MG63 (cell line): ENCODE results near the gene RUNX2. TPM values are rescaled to one million over a fixed set of nuclear protein-coding genes. Genes with fewer than 3 reads are reported as not detected.
"Not testable (repeated sequence)": the region's sequence is repeated elsewhere in the genome, so short reads cannot be mapped to it uniquely, and the experiment has no call there.

ENCODE experiments used
- DNase-seq: peaks from one replicate; pipeline ENCODE4 v3.0.0-alpha.2; 2020
- H3K27me3 ChIP-seq: fragments of 250-450 bp; sonication (Bioruptor Pico); 2 replicates; pipeline ENCODE4 v1.5.1; 2020; ENCODE audit warnings: mild to moderate bottlenecking, moderate library complexity
- H3K36me3 ChIP-seq: fragments of 250-450 bp; sonication (Bioruptor Pico); 2 replicates; pipeline ENCODE4 v1.5.1; 2020; ENCODE audit warnings: mild to moderate bottlenecking, moderate library complexity
- H3K4me3 ChIP-seq: fragments of 250-450 bp; sonication (Bioruptor Pico); 2 replicates; pipeline ENCODE4 v1.5.1; 2020; ENCODE audit warnings: mild to moderate bottlenecking, moderate library complexity
- H3K9me3 ChIP-seq: fragments of 250-450 bp; sonication (Bioruptor Pico); 2 replicates; pipeline ENCODE4 v1.5.1; 2020; ENCODE audit warnings: mild to moderate bottlenecking, moderate library complexity
- total RNA-seq: library from RNA; depleted of rRNA; stranded (reverse); fragments of >200 nt; shearing (Covaris generic); gene quantifications from 2 replicates; pipeline ENCODE4 v1.2.3, GENCODE V29; 2014; ENCODE audit warnings: low replicate concordance

RUNX2 gene
- total RNA-seq, 1 experiment from 2014 or later = 0.13 TPM

DNA sequence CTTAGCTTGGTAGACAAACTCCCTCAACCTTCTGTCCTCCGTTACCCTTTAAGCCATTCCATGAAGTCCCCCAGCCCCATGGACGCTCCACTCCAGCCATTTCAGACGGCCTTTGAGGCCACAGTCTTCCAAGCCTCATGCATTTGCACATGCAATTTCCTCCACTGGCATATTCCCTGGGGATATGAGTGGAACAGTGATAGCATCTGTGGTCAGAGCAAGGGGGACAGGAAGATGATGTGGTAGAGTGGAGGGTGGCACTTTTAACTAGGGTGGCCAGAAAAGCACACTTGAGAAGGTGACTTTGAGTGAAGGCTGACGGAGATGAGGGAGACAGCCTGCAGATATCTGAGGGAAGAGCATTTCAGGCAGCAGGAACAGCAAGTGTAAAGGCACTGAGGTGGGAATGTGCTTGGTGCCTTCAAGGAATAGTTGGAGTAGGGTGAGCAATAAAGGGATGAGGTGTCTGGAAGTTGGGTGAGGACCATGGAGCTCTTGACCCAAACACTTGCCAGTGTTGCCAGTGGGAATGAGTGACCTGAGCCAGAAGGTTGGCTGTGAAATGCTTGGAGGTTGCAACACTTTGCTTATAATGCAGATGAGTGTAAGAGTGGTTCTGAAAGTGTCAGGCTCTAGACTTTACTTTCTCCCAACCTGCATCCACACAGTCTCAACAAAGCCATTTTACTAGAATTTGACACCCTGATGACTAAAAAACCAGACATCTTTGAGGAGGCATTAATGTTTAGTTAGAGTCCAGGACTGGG, 325.2 kb downstream of the RUNX2 start:
- peak; percentile 37 for DNase-seq
- Histone ChIP-seq H3K36me3 (no peaks in the 10 kb centered on the region), H3K9me3 (no peaks in the 10 kb centered on the region), H3K27me3 (no peaks in the 10 kb centered on the region), H3K4me3 (no peak overlapping the region)

DNA sequence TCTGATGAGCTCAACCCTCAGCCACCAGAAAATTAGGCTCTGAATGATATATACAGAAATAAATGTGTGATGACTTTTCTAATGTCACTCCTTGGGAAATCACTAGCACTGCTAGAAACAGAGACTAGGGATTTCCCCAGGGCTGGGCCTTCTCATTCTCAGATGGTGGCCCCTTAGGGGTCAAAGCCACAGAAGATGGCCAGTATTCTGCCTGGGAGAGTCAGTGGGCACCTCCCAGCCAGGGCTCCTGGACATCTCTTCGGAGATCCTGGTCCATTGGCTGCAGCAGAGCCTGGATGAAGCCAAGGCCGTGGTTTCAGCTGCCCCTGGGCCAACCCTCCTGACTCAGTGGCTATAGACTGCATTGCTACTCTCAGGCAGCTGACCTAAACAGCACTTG, 326.5 kb downstream of the RUNX2 start:
- Histone ChIP-seq H3K27me3 (no peaks in the 10 kb centered on the region), H3K36me3 (no peaks in the 10 kb centered on the region), H3K9me3 (no peaks in the 10 kb centered on the region), H3K4me3 (no peak overlapping the region)
- DNase-seq = peak; percentile 35

DNA sequence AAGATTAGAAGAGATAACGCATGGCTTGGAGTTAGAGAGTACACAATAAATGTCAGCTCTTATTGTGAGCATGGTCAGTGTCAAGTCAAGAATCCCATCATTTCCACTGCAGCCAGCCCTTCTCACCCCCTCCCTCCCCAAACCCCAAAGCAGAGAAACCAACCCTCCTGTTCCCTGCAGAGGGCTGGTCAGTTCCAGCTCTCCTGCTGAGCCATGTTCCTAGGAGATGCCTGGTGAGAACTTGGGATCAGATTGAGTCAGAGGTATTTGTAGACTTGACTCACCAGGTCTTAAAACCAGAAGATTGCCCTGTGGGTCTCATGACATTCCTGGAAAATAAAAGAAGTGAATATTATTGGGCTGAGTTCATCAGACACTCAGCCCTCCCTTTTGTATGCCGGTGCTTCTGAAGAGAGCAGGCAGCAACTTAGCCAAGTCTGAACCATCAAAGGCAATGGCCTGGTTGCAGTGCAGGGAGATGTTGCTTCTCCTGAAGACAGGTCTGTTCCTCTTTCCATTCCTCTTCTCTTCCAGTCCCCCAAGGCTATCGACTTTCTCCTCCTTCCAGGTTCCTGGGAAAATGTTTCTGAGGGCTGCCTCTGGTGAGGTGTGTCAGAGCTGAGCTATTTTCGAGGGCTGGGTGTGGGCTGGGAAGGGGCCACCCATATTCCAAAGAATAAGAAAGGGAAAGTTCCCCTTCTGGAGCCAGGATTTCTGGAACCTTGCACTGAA, 327.8 kb downstream of the RUNX2 start:
- no peaks in the 10 kb centered on the region for H3K36me3 ChIP-seq
- H3K9me3 ChIP-seq = no peaks in the 10 kb centered on the region
- DNase-seq = peak; percentile 89
- no peaks in the 10 kb centered on the region for H3K27me3 ChIP-seq
- H3K4me3 ChIP-seq = no peak overlapping the region

DNA sequence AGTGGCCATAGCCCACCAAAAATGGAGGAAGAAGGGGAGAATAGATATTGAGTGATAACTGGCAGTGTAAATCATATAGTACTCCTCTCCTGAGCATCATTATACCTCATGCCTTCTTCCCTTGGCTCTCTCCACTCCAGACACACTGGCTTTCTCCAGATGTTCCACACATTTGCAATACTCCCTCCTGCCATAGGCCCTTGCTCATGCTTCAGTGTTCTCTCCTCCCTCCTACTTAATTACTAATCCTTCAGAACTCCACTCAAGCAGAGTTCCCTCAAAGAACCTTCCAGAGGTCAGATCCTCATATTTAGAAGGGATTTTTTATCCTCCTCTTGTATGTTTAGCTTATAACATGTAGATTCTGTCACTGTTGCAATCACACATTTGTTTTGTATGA, 329.1 kb downstream of the RUNX2 start:
- no peaks in the 10 kb centered on the region for H3K36me3 ChIP-seq
- no peak for DNase-seq
- no peak overlapping the region for H3K4me3 ChIP-seq
- H3K27me3 ChIP-seq = no peaks in the 10 kb centered on the region
- H3K9me3 ChIP-seq = no peaks in the 10 kb centered on the region

DNA sequence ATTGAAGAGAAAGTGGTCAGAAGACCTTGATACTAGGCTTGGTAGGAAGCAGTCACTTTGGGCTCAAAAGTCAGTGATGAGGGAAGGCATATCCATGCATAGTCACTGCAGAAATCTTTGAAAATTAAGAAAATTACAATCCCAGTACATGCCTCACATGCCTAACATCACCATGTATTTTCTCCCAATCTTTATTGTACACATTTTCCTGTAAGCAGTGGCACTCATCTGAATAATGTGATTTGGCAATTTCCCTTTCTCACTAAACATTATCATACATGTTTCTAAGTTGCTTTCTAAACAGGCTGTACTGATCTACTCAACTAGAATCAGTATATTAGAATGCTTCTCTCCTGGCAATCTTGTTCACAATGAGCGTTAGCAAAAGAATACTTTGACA, 330.3 kb downstream of the RUNX2 start:
- H3K4me3 ChIP-seq = no peak overlapping the region
- DNase-seq = no peak
- no peaks in the 10 kb centered on the region for H3K9me3 ChIP-seq
- no peaks in the 10 kb centered on the region for H3K36me3 ChIP-seq
- H3K27me3 ChIP-seq = no peaks in the 10 kb centered on the region

DNA sequence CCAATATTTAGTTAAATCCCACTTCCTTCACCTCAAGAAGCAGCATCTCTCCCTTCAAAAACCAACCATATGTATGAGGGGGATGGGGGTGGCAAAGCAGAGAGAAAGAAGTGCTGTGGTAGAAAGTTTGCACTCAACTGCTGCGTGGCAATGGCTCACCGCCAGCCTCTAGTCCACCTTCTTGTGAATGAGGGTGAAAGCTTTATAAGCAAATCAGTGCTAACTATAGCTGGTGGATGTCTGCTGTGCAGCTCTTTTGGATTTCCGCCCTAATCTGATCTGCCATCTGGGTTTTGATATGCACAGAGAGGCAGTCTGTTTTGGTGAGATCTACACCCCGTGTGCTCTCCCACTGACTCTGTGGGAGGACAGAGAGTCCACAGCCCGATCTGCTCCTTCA, 330.8 kb downstream of the RUNX2 start:
- DNase-seq = no peak

DNA sequence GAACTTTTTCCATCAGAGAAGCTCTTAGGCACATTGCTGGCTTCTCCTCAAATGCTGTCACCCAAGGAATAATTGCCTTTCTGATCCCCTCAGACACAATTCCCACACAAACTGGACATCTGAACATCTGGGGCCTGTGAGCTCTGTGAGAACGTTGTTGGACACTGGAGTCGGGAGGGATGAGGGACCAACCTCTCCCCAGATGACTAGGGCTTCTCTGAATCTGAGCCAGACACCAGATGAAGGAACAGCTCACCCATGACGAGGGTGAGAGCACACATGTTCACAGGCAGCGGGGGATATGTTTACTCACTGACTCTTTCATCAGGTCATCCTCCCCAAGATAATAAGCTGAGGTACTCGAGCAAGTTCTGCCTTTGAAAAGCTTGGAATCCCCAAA, 333.5 kb downstream of the RUNX2 start:
- H3K9me3 ChIP-seq = no peaks in the 10 kb centered on the region
- H3K36me3 ChIP-seq = no peaks in the 10 kb centered on the region
- H3K27me3 ChIP-seq = no peaks in the 10 kb centered on the region
- no peak overlapping the region for H3K4me3 ChIP-seq
- DNase-seq = no peak

More for the DNA sequence above, 330.8 kb downstream of the RUNX2 start:
- Histone ChIP-seq H3K9me3 (no peaks in the 10 kb centered on the region), H3K4me3 (no peak overlapping the region), H3K27me3 (no peaks in the 10 kb centered on the region), H3K36me3 (no peaks in the 10 kb centered on the region)

DNA sequence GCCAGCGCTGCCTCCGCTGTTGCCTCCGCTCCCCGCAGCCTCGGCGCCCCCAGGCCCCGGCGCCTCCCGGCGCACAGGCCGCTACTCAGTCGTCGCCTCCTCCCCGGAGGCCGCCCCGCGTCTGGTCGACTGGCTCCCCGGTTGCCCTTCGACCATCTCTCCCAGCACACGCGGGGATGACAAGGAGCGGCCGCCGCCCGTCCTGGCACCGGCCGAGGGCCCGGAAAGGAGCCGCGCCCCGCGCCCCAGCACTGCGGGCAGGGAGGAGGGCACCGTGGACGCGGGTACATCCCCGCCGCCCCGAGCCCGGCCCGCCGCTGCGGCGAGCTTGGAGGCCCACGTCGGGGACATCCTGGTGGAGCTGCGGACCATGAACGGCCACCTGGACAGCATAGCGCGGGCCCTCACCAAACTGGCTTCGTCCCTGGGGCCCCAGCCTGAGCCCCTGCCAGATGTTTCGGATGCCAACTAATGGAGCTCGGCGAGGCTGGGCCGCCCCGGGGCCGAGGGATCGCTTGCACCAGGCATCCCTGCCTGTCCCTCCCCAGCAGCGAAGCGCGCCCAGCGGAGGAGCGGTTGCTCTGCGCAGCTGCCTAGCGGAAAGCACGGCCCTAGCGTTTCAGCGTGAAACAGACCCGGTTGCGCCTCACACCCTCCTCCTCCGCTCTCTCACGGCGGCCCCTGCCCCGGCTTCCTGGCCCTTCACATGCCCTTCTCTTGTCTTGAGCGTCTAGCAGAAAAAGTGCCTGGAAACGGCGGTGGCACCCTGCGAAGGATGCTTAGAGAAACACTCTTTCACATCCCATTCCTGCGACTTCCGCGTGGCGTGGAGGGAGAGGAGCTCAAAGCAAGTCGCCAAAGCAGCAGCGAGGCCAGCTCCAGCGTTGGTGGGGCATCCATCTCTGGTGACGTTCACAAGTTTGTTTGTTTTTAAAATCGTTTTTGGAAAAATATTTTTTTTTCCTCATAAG, 335.4 kb downstream of the RUNX2 start:
- Histone ChIP-seq H3K36me3 (no peaks in the 10 kb centered on the region), H3K9me3 (no peaks in the 10 kb centered on the region), H3K4me3 (no peak overlapping the region), H3K27me3 (no peaks in the 10 kb centered on the region)
- no peak for DNase-seq

DNA sequence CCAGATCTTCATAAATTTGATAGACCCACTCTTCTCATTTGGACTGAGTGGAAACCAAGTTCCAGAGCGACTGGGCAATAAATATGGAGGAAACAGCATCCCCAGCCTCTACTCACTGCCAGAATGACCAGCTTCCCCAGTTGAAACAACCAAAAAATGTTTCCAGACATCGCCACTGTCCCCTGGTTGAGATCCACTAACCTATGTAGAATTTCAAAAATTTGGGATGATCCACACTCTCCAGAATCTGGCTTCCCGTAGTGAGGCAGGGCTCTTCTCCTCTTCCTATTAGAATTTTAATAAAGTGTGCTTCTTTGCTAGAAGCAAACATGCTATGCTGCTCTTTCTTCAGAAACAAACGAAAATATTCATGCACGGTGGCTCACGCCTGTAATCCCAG, 336.6 kb downstream of the RUNX2 start:
- Histone ChIP-seq H3K27me3 (no peaks in the 10 kb centered on the region), H3K9me3 (no peaks in the 10 kb centered on the region), H3K4me3 (no peak overlapping the region), H3K36me3 (no peaks in the 10 kb centered on the region)
- DNase-seq = no peak

DNA sequence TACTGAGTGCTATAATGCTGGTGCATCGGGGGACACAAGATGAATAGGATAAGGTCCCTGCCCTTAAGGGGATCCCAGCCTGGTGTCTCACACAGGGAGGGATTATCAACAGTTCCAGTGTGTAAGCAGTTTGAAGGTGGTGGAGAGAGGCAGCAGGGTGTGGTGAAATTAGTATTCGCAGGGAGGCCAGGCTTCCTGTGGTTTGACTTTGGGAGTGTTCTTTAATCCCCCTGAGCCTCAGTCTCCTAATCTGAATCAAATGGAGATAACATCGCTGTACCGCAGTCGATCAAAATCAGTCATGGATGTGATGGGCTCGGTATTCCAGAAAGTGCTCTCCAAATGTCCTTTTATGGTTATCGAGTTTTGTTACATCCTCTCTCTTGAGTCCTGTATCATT, 337.7 kb downstream of the RUNX2 start:
- no peak for DNase-seq

DNA sequence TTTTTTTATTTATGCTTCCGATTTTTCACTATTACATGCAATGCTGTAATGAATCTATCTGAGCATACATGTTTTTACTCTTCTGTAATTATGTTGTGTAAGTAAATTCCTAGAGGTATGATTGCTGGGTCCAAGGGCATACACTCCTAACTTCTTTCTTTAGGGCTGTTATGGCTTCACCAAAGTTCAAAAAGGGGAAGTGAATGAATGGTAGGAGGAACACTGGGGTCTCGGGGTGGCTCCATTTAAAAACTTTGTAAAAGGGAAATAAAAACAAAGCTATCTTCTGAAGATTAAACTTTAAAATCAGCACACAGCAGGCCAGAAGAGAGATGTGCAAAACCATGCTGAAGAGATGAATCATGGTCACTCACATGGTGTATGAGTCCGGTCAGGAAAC, 338.7 kb downstream of the RUNX2 start:
- no peak overlapping the region for H3K4me3 ChIP-seq

More for the DNA sequence above, 337.7 kb downstream of the RUNX2 start:
- Histone ChIP-seq H3K4me3 (no peak overlapping the region), H3K9me3 (no peaks in the 10 kb centered on the region), H3K36me3 (no peaks in the 10 kb centered on the region), H3K27me3 (no peaks in the 10 kb centered on the region)

DNA sequence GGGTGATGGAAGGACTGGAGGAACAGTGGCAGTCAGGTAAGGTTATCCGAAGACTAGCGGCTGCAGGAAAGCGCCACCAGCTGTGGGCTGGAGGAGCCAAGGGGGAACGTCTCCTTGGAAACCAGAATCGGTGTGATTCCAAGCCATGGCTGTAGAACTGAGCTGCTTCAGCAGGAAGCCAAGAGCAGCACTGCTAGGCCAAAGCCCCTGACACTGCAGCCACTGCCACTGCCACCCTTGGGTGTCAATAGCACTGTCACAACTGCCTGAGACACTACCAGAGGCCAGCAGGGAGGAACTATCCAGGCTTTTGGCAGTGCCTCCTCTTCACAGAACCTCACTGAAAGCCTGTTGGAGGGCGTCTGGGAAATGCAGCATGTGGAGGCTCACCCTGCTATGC, 339.2 kb downstream of the RUNX2 start:
- Histone ChIP-seq H3K27me3 (no peaks in the 10 kb centered on the region), H3K9me3 (no peaks in the 10 kb centered on the region), H3K4me3 (no peak overlapping the region), H3K36me3 (no peaks in the 10 kb centered on the region)
- DNase-seq = no peak

More for the DNA sequence above, 338.7 kb downstream of the RUNX2 start:
- no peaks in the 10 kb centered on the region for H3K27me3 ChIP-seq
- no peak for DNase-seq
- H3K36me3 ChIP-seq = no peaks in the 10 kb centered on the region
- no peaks in the 10 kb centered on the region for H3K9me3 ChIP-seq

DNA sequence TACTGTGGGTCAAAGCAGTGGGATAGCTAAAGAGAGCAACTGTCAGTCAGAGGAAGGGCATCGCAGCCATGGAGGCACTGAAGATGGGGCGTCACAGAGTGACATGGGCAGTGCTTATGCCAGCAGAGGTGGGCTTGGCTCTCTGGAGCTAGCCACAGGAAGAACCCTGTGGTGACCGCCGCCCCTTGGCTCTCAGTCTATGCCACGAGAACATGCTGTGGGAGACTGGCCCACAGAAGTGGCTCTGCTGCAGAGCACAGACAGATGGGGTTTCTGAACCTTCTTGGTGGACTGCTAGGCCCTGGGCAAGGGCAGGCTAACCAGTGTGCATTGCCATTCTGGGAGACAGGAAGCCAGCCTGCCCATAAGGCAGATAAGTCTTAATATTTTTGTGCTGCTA, 339.6 kb downstream of the RUNX2 start:
- H3K27me3 ChIP-seq = no peaks in the 10 kb centered on the region
- H3K36me3 ChIP-seq = no peaks in the 10 kb centered on the region
- no peaks in the 10 kb centered on the region for H3K9me3 ChIP-seq
- H3K4me3 ChIP-seq = no peak overlapping the region
- no peak for DNase-seq

DNA sequence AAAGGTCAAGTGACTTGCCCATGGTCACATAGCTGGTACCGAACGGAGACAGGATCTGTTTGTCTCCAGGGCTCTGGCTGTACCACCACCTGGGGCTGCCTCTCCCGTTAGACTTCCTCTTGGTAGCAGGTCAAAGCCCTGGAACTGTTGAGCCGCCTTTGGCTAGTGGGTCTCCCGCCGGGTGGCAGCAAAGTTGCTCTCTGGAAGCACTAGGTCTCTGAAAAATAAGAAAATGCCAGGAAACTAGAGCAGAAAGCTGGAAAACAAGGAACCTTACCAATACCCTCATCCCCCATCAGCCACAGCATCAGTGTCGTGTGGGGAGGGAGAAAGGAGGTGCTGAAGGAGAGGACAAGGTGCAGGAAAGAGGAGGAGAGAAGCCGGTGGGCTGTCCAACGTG, 340.6 kb downstream of the RUNX2 start:
- DNase-seq = no peak
- H3K9me3 ChIP-seq = no peaks in the 10 kb centered on the region
- H3K36me3 ChIP-seq = no peaks in the 10 kb centered on the region
- no peaks in the 10 kb centered on the region for H3K27me3 ChIP-seq
- H3K4me3 ChIP-seq = no peak overlapping the region

DNA sequence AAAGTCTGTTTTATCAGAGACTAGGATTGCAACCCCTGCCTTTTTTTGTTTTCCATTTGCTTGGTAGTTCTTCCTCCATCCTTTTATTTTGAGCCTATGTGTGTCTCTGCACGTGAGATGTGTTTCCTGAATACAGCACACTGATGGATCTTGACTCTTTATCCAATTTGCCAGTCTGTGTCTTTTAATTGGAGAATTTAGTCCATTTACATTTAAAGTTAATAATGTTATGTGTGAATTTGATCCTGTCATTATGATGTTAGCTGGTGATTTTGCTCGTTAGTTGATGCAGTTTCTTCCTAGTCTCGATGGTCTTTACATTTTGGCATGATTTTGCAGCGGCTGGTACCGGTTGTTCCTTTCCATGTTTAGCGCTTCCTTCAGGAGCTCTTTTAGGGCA, 345.0 kb downstream of the RUNX2 start:
- H3K9me3 ChIP-seq, DNase-seq, H3K27me3 ChIP-seq, H3K4me3 ChIP-seq, H3K36me3 ChIP-seq: not testable (repeated sequence)

DNA sequence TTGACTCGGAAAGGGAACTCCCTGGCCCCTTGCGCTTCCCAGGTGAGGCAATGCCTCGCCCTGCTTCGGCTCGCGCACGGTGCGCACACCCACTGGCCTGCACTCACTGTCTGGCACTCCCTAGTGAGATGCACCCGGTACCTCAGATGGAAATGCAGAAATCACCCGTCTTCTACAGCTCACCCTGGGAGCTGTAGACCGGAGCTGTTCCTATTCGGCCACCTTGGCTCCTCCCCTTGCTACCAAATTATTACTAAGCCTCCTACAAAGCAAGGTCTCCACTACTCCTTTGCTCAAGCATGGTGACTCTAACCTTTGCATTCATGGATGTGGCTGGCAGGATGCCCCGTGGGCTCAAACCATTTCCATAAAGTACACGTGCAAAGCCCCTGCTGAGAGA, 347.0 kb downstream of the RUNX2 start:
- not testable (repeated sequence) for H3K9me3 ChIP-seq, H3K4me3 ChIP-seq, DNase-seq, H3K36me3 ChIP-seq, H3K27me3 ChIP-seq

DNA sequence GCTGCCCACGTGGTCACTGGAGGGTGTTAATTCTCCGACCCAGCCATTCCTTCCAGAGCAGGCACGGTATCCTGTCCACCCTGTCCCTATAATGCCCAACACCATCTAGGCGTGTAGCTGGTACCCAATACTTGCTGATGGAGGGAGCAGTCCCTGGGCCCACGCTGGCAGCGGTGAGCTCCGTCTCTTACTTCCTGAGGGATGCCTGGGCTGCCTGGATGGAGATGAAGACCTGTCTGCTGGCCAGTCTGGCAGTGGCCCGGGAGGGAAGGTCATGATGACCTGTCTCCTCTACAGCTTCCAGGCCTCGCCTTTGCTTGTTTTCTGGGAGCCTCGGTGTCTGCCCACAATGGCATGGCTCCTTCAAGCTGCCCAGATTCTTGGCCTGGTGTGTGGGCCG, 347.5 kb downstream of the RUNX2 start:
- H3K4me3 ChIP-seq = no peak overlapping the region
- no peak for DNase-seq
- H3K36me3 ChIP-seq = no peaks in the 10 kb centered on the region

More for the DNA sequence above, 347.5 kb downstream of the RUNX2 start:
- Histone ChIP-seq H3K27me3 (no peaks in the 10 kb centered on the region), H3K9me3 (no peaks in the 10 kb centered on the region; the same call in 1 of the 2 replicates)
